Brain microvascular endothelial cell (primary cell): ENCODE data around the gene SERPINF2.
"Not testable (repeated sequence)": the region's sequence is repeated elsewhere in the genome, so short reads cannot be mapped to it uniquely, and the experiment has no call there.

ENCODE experiments used
- DNase-seq: peaks from one replicate; pipeline ENCODE4 v3.0.0-alpha.2; 2020
- H3K27ac ChIP-seq: fragments of 250-450 bp; sonication (Bioruptor Pico); 2 replicates; pipeline ENCODE4 v1.5.1; 2020; ENCODE audit warnings: mild to moderate bottlenecking, moderate library complexity
- H3K27me3 ChIP-seq: fragments of 250-450 bp; sonication (Bioruptor Pico); replicated peaks from 2 replicates; pipeline ENCODE4 v1.5.1; 2020; ENCODE audit warnings: mild to moderate bottlenecking
- H3K36me3 ChIP-seq: fragments of 250-450 bp; sonication (Bioruptor Pico); replicated peaks from 2 replicates; pipeline ENCODE4 v1.5.1; 2020; ENCODE audit warnings: mild to moderate bottlenecking
- H3K4me3 ChIP-seq: 2 replicates; pipeline ENCODE4 v1.5.1; 2011; ENCODE audit warnings: low read depth, mild to moderate bottlenecking, control low read depth, low read length, moderate library complexity
- CTCF ChIP-seq: IDR thresholded peaks from 2 replicates; pipeline ENCODE4 v1.5.1; 2011; ENCODE audit warnings: low read depth, mild to moderate bottlenecking, moderate library complexity, low read length, control low read depth, inconsistent platforms; ENCODE audit errors: missing control alignments
- in situ Hi-C: cut with HindIII; loops from 2 replicates; pipeline ENCODE4 v1.10.0; 2017; ENCODE audit warnings: low sequenced_read_pairs, low pct_ligation_motif_present

SERPINF2 gene

GRCh38 chr17:1766382-1767135, 23.9 kb downstream of the SERPINF2 start:
- no peak overlapping the region for H3K4me3 ChIP-seq
- H3K27me3 ChIP-seq = no peaks in the 10 kb centered on the region
- no peak overlapping the region for H3K27ac ChIP-seq
- TF ChIP-seq CTCF = no peak
- in situ Hi-C loops = no loop called here
- H3K36me3 ChIP-seq = no peaks in the 10 kb centered on the region
- no peak for DNase-seq

- H3K27ac ChIP-seq = no peak overlapping the region
These were observed 24.7 kb downstream of the SERPINF2 start for GRCh38 chr17:1767358-1767757.

GRCh38 chr17:1769822-1770477, 27.3 kb downstream of the SERPINF2 start:
- no peak for DNase-seq
- H3K4me3 ChIP-seq = no peak overlapping the region
- no peak for TF ChIP-seq CTCF
- H3K36me3 ChIP-seq = no peaks in the 10 kb centered on the region
- H3K27ac ChIP-seq = no peak overlapping the region
- in situ Hi-C loops = no loop called here
- H3K27me3 ChIP-seq = no peaks in the 10 kb centered on the region

More at GRCh38 chr17:1767358-1767757, 24.7 kb downstream of the SERPINF2 start:
- in situ Hi-C loops = no loop called here
- peak; percentile 19 for TF ChIP-seq CTCF
- H3K36me3 ChIP-seq = no peaks in the 10 kb centered on the region
- no peak for DNase-seq
- no peaks in the 10 kb centered on the region for H3K27me3 ChIP-seq
- H3K4me3 ChIP-seq = no peak overlapping the region

GRCh38 chr17:1773000-1773695, 30.5 kb downstream of the SERPINF2 start:
- H3K27me3 ChIP-seq, H3K4me3 ChIP-seq, DNase-seq, in situ Hi-C loops, H3K27ac ChIP-seq, H3K36me3 ChIP-seq: not testable (repeated sequence)

- in situ Hi-C loops = no loop called here
These were observed 31.1 kb downstream of the SERPINF2 start for GRCh38 chr17:1773696-1774181.

More at GRCh38 chr17:1773696-1774181, 31.1 kb downstream of the SERPINF2 start:
- Histone ChIP-seq H3K27me3 (no peaks in the 10 kb centered on the region), H3K4me3 (no peak overlapping the region), H3K36me3 (peaks cover 7% of the 10 kb centered on the region), H3K27ac (no peak overlapping the region)
- DNase-seq = no peak
- no peak for TF ChIP-seq CTCF
